ENCODE results near the gene MOB3B. TPM values are rescaled to one million over a fixed set of nuclear protein-coding genes. Genes with fewer than 3 reads are reported as not detected.

Gene MOB3B
- total RNA-seq, 1 donor from 2014 or later: 1.1 TPM

DNA sequence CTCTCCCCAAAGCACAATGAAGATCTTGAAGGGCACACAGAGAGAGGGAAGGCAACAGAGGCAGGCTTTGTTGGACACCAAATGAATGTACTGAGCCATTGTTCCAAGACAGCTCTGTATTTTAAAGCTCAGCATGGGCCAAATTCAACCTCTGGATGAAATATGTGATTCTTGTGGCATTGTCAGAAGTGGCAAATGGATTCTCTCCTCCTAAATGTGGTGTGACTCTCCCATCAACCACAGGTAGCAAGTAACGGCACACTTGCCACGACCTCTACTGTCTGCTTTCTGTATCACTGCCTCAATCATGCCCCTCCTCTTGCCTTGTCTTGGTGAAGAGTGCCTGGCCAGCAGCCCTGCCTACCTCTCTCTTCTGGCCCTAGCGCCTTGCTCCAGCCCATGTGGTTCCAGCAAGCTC, 6.1 kb upstream of the MOB3B start:
- peak; percentile 31 for DNase-seq (ENCODE audit: low read depth)
- no peaks in the 10 kb centered on the region for H3K27me3 ChIP-seq (ENCODE audit: control insufficient read depth, insufficient read depth, low read length)
- no peak for FAIRE-seq
- no peaks in the 10 kb centered on the region for H3K36me3 ChIP-seq (ENCODE audit: control insufficient read depth, insufficient read depth, low read length)
- H3K4me3 ChIP-seq (ENCODE audit: low read depth, low read length): no peak overlapping the region
- TF ChIP-seq CTCF (IDR thresholded peaks at IDR 0.05; ENCODE audit: insufficient read depth, low read length, severe bottlenecking): peak; percentile 34

DNA sequence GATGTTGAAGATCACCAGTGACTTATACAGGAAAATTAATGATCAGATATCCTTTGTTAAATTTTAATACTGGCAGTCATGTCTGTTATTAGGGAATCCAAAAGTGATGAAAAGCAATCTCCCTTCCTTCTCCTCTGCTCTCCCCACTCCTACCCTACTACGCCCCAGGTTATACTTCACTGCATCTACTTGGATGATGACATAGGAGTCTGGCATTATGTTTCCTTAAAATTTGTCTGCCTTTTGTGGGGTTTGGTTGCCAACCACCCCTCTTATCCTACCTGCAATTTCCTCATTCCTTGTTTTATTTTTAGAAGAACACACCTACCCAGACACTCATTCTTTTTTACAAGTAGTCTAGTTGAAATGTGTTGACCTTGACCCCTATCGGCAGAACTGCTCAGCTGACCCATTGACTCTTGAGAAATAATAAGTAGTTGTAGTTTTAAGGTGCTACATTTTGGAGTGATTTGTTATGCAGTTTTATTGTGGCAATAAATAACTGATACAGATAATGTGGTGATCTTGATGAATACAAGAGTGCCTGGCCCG, 5.1 kb upstream of the MOB3B start:
- Histone ChIP-seq H3K36me3 (ENCODE audit: control insufficient read depth, insufficient read depth, low read length) (no peaks in the 10 kb centered on the region), H3K27me3 (ENCODE audit: control insufficient read depth, insufficient read depth, low read length) (no peaks in the 10 kb centered on the region), H3K4me3 (ENCODE audit: low read depth, low read length) (no peak overlapping the region)
- no peak for FAIRE-seq
- DNase-seq (ENCODE audit: low read depth): no peak
- no peak for TF ChIP-seq CTCF (IDR thresholded peaks at IDR 0.05; ENCODE audit: insufficient read depth, low read length, severe bottlenecking)

DNA sequence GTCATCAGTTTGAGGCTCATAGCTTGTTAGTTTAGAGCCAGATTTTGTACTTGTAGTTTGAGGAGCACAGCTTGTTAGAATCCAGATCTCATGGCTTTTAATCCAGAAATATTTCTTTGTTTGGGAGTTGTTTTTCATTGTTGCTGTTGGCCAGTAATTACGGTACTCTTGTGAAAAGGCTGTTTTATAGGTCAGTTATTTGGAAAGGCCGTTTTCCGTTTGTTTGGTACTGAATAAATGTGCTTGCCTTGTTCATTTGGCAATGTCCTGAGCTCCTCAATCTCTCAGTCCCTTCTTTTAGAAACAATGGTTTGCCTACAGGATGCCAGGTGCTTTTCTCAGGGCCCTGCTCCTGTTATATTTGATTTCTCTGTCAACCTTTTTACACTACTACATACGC, 4.5 kb upstream of the MOB3B start:
- DNase-seq (ENCODE audit: low read depth) (no peak), FAIRE-seq (no peak)
- Histone ChIP-seq H3K4me3 (ENCODE audit: low read depth, low read length) (no peak overlapping the region), H3K27me3 (ENCODE audit: control insufficient read depth, insufficient read depth, low read length) (no peaks in the 10 kb centered on the region), H3K36me3 (ENCODE audit: control insufficient read depth, insufficient read depth, low read length) (no peaks in the 10 kb centered on the region)
- no peak for TF ChIP-seq CTCF (IDR thresholded peaks at IDR 0.05; ENCODE audit: insufficient read depth, low read length, severe bottlenecking)

DNA sequence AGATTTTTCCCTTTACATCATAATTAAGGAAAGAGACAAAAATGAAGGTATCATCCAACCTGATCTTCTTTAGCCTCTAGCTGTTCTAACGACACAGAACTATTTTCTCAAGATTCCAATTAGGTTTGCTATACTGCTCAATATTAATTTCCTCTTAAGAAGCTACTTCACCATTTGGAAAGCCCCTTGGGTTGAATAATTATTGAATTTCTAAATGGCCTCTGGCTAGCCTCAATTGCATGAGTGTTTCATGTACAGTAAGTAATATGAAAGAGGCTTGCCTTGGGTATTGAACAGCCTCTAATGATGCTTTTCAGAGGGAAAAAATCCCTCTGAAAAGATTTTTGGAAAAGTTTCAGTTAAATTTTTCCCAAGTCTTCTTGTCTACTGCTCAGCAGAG, 3.7 kb upstream of the MOB3B start:
- Histone ChIP-seq H3K36me3 (ENCODE audit: control insufficient read depth, insufficient read depth, low read length) (no peaks in the 10 kb centered on the region), H3K27me3 (ENCODE audit: control insufficient read depth, insufficient read depth, low read length) (no peaks in the 10 kb centered on the region), H3K4me3 (ENCODE audit: low read depth, low read length) (no peak overlapping the region)
- TF ChIP-seq CTCF (IDR thresholded peaks at IDR 0.05; ENCODE audit: insufficient read depth, low read length, severe bottlenecking): no peak
- FAIRE-seq (no peak), DNase-seq (ENCODE audit: low read depth) (no peak)

DNA sequence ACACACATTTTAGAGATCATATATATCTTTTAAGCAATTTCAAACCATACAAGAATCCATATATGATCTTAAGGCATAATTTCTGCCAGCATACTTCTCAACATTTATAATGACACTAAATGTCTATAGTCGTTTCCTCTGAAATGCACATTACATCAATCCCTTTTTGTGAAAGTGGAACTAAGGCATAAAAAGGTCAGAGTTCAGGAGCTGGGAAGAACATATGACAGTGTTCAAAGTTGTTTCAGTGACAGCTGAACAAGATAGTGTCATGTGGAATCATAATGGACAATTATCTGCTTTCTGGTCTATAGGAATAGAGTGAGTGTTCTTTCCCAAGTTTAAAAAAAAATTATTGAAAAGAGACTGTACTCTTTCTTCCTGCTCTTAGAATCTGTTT, 2.4 kb upstream of the MOB3B start:
- Histone ChIP-seq H3K36me3 (ENCODE audit: control insufficient read depth, insufficient read depth, low read length) (no peaks in the 10 kb centered on the region), H3K27me3 (ENCODE audit: control insufficient read depth, insufficient read depth, low read length) (no peaks in the 10 kb centered on the region), H3K4me3 (ENCODE audit: low read depth, low read length) (no peak overlapping the region)
- FAIRE-seq (no peak), DNase-seq (ENCODE audit: low read depth) (no peak)
- no peak for TF ChIP-seq CTCF (IDR thresholded peaks at IDR 0.05; ENCODE audit: insufficient read depth, low read length, severe bottlenecking)

All from bronchial epithelial cell (primary cell).